Mesendoderm (in vitro differentiated cells): ENCODE measurements around the gene PAX5.

Experiments
- DNase-seq: peaks from one replicate; pipeline ENCODE4 v3.0.0; 2013
- H2AK5ac ChIP-seq: 2 replicates; pipeline ENCODE4 v1.6.1; 2013; ENCODE audit warnings: low read length, inconsistent platforms
- H2BK120ac ChIP-seq: 2 replicates; pipeline ENCODE4 v1.6.1; 2013; ENCODE audit warnings: low read depth, mild to moderate bottlenecking, low read length, moderate library complexity, mixed read lengths
- H2BK15ac ChIP-seq: replicated peaks from 2 replicates; pipeline ENCODE4 v1.6.1; 2013; ENCODE audit warnings: low read depth, mild to moderate bottlenecking, moderate library complexity
- H2BK5ac ChIP-seq: 2 replicates; pipeline ENCODE4 v1.6.1; 2013; ENCODE audit warnings: low read length, inconsistent platforms
- H3K18ac ChIP-seq: 2 replicates; pipeline ENCODE4 v1.6.1; 2013; ENCODE audit warnings: mild to moderate bottlenecking, low read length, mixed read lengths
- H3K23ac ChIP-seq: one replicate; pipeline ENCODE4 v1.6.1; 2013; ENCODE audit warnings: low read length
- H3K27ac ChIP-seq: 2 replicates; pipeline ENCODE4 v1.5.1; 2013; ENCODE audit warnings: low read depth, mild to moderate bottlenecking, inconsistent platforms, low read length, moderate library complexity
- H3K27me3 ChIP-seq: 2 replicates; pipeline ENCODE4 v1.6.1; 2013; ENCODE audit warnings: low read length, control low read depth, mild to moderate bottlenecking, inconsistent platforms; ENCODE audit not compliant: insufficient read depth, poor library complexity
- H3K36me3 ChIP-seq: 2 replicates; pipeline ENCODE4 v1.6.1; 2013; ENCODE audit warnings: low read length, inconsistent platforms; ENCODE audit not compliant: control insufficient read depth, insufficient read depth
- H3K4ac ChIP-seq: one replicate; pipeline ENCODE4 v1.6.1; 2013; ENCODE audit warnings: low read depth, mild to moderate bottlenecking, low read length, moderate library complexity
- H3K4me1 ChIP-seq: 2 replicates; pipeline ENCODE4 v1.6.1; 2013; ENCODE audit warnings: low read depth, low read length, inconsistent platforms; ENCODE audit not compliant: control insufficient read depth
- H3K4me2 ChIP-seq: 2 replicates; pipeline ENCODE4 v1.6.1; 2013; ENCODE audit warnings: low read length
- H3K4me3 ChIP-seq: 2 replicates; pipeline ENCODE4 v1.5.1; 2013; ENCODE audit warnings: mild to moderate bottlenecking, low read length
- H3K56ac ChIP-seq: one replicate; pipeline ENCODE4 v1.6.1; 2013; ENCODE audit warnings: low read length
- H3K79me1 ChIP-seq: 2 replicates; pipeline ENCODE4 v1.6.1; 2013; ENCODE audit warnings: low read length, inconsistent platforms
- H3K79me2 ChIP-seq: 2 replicates; pipeline ENCODE4 v1.6.1; 2013; ENCODE audit warnings: mild to moderate bottlenecking, low read length; ENCODE audit not compliant: control insufficient read depth, insufficient read depth
- H3K9ac ChIP-seq: 2 replicates; pipeline ENCODE4 v1.6.1; 2013; ENCODE audit warnings: low read length, inconsistent platforms
- H4K5ac ChIP-seq: one replicate; pipeline ENCODE4 v1.6.1; 2013; ENCODE audit warnings: low read length
- H4K8ac ChIP-seq: one replicate; pipeline ENCODE4 v1.6.1; 2013; ENCODE audit warnings: low read depth, mild to moderate bottlenecking, control low read depth, low read length, moderate library complexity
- WGBS: extraction: QIAGEN DNeasy Blood & Tissue Kit; methylation state at CpG from one replicate; pipeline ENCODE4 v1.1.7; 2013; ENCODE audit warnings: low lambda C conversion rate, missing lambda C conversion rate; ENCODE audit not compliant: insufficient coverage; ENCODE audit errors: extremely low coverage; 5-methylcytosine and 5-hydroxymethylcytosine counted together

The PAX5 gene

DNA sequence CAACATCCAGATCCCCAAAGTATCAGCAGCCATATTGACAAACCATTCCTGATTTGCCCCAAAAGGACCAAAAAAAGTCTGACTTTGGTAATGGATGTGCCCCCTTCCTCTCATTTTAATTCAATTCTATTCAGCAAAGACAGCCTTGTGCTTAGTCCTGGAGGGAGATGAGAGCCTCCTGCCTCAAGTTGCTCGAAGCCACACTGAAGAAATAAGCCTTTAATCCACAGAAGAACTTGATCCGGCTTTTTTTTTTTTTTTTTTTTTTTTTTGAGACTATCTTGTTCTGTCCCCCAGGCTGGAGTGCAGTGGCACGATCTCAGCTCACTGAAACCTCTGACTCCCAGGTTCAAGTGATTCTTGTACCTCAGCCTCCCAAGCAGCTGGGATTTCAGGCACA is 8.4 kb upstream of the PAX5 start:
- Histone ChIP-seq H2AK5ac (no peak overlapping the region), H3K4me1 (no peaks in the 10 kb centered on the region), H3K4ac (no peak overlapping the region), H2BK5ac (no peak overlapping the region), H3K27ac (no peak overlapping the region), H3K18ac (no peak overlapping the region), H3K27me3 (peaks cover 15% of the 10 kb centered on the region), H3K79me1 (no peaks in the 10 kb centered on the region), H3K56ac (no peak overlapping the region), H3K79me2 (no peaks in the 10 kb centered on the region), H4K5ac (no peak overlapping the region), H2BK15ac (no peak overlapping the region), H2BK120ac (no peak overlapping the region), H3K4me3 (no peak overlapping the region), H3K9ac (no peak overlapping the region), H3K23ac (no peak overlapping the region), H3K4me2 (no peak overlapping the region), H4K8ac (no peak overlapping the region), H3K36me3 (no peaks in the 10 kb centered on the region)
- no peak for DNase-seq
- no CpG with 5 or more reads among the region's 3 CpGs for WGBS

DNA sequence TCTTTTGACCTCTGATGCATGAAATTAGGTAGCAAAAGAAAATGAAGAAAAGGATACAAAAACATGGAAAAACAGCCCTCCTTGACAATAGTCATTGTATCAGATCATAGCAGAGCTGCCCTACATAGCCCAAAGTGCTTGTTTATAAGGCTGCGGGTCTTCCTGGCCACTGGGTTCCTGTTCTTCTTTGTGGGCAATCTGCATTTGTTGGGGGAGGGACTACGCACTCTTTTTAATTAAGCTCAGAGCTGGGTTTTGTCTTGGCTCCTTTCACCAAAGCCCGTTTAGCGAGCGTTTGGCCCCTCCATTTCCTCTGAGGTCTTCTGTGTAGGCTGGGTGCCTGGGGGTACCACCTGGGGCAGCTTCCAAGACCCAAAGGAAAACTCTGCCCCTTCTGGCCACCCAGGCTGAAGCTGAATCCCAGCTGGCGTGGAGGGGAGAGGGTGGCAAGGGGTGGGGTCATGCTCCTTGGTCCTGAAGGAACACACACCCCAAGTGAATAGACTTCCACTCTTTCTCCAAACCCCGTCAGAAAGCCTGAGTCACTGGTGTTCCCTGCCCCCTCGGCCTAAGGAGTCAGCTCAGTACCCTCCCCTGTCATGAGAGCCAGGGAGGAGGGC is 6.5 kb upstream of the PAX5 start:
- no peak for DNase-seq
- Histone ChIP-seq H3K23ac (no peak overlapping the region), H2BK15ac (no peak overlapping the region), H3K36me3 (no peaks in the 10 kb centered on the region), H3K4ac (no peak overlapping the region), H3K27ac (no peak overlapping the region), H2BK5ac (no peak overlapping the region), H3K4me3 (no peak overlapping the region), H2AK5ac (no peak overlapping the region), H3K27me3 (peaks cover 20% of the 10 kb centered on the region), H3K4me1 (peaks cover 2% of the 10 kb centered on the region), H3K56ac (no peak overlapping the region), H3K18ac (no peak overlapping the region), H3K79me2 (no peaks in the 10 kb centered on the region), H2BK120ac (no peak overlapping the region), H4K5ac (no peak overlapping the region), H3K79me1 (no peaks in the 10 kb centered on the region), H3K4me2 (no peak overlapping the region), H4K8ac (no peak overlapping the region), H3K9ac (no peak overlapping the region)
- WGBS, result no CpG with 5 or more reads among the region's 8 CpGs

DNA sequence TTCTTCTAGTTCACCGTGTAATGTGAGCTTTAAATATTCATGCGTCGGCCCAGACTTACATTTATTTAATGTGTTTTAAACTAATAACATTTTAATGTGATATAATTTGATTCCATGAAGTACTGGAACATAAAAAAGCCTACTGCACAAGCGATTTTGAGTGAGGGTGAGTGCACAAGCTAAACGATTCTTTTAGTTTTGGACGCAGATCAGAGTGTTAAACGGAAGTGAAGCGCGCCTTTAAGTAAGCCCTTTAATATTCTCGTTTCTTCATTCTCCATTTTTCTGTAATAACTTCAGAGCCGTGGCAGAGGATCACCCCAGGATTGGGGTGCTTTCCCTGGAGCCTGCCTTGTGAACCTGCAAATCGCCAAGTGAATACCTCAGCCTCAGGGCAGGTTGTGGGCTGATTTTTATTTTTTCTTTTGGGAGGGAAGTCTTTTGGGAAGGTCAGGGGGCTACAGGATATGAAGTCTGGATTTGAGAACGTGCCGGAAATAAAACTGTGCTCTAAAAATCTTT is 4.9 kb upstream of the PAX5 start:
- no peaks in the 10 kb centered on the region for H3K36me3 ChIP-seq

DNA sequence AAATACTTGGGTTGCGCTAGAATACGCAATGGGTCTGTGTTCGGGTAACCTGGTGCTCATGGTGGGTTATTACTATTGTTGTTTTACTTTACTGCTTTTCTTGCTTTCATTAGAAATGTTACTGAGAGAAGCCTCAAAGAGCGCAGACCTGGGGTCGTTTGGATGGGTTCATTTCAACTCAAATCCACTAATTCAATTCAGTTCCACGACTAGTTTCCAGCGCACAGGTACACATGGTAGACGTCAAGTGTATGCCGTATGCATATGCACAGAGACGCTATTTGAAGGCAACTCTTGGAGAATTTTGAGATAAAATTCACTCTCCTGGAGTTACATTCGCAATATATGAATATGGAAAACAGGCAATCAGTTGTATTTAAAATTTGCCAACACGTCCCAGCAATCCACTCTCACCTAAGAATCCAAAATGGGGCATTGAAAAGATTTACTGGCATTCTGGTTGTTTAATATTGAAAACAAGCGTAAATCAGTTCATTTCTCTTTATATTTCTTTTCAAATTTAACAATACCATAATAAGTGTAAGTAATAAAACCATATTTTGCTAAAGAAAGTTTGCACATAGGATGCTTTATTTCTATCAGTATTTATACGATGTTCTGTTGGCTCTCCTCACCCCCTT is 4.4 kb upstream of the PAX5 start:
- Histone ChIP-seq H3K79me1 (no peaks in the 10 kb centered on the region), H3K27me3 (peaks cover 26% of the 10 kb centered on the region), H3K18ac (no peak overlapping the region), H3K4me3 (no peak overlapping the region), H2BK120ac (no peak overlapping the region), H4K8ac (no peak overlapping the region), H3K4ac (no peak overlapping the region), H3K4me1 (peaks cover 2% of the 10 kb centered on the region), H3K4me2 (peak overlapping the region; percentile 83), H3K27ac (no peak overlapping the region), H3K9ac (no peak overlapping the region), H2AK5ac (no peak overlapping the region), H4K5ac (no peak overlapping the region), H3K56ac (no peak overlapping the region), H3K36me3 (no peaks in the 10 kb centered on the region), H3K79me2 (no peaks in the 10 kb centered on the region), H3K23ac (no peak overlapping the region), H2BK5ac (no peak overlapping the region), H2BK15ac (no peak overlapping the region)
- no CpG with 5 or more reads among the region's 14 CpGs for WGBS
- DNase-seq, result no peak

More for the DNA sequence above, 4.9 kb upstream of the PAX5 start:
- H3K23ac ChIP-seq, result no peak overlapping the region
- H3K4ac ChIP-seq, result no peak overlapping the region
- WGBS, result no CpG with 5 or more reads among the region's 14 CpGs
- H3K9ac ChIP-seq, result no peak overlapping the region
- H3K4me1 ChIP-seq, result peaks cover 2% of the 10 kb centered on the region
- H3K27me3 ChIP-seq, result peaks cover 23% of the 10 kb centered on the region
- H3K4me3 ChIP-seq, result no peak overlapping the region
- no peak overlapping the region for H2BK5ac ChIP-seq
- no peak for DNase-seq
- H3K27ac ChIP-seq, result no peak overlapping the region
- no peak overlapping the region for H3K4me2 ChIP-seq
- no peak overlapping the region for H3K56ac ChIP-seq
- H3K18ac ChIP-seq, result no peak overlapping the region
- H2BK15ac ChIP-seq, result no peak overlapping the region
- no peak overlapping the region for H4K8ac ChIP-seq
- H4K5ac ChIP-seq, result no peak overlapping the region
- H3K79me1 ChIP-seq, result no peaks in the 10 kb centered on the region
- H2BK120ac ChIP-seq, result no peak overlapping the region
- H2AK5ac ChIP-seq, result no peak overlapping the region
- H3K79me2 ChIP-seq, result no peaks in the 10 kb centered on the region

DNA sequence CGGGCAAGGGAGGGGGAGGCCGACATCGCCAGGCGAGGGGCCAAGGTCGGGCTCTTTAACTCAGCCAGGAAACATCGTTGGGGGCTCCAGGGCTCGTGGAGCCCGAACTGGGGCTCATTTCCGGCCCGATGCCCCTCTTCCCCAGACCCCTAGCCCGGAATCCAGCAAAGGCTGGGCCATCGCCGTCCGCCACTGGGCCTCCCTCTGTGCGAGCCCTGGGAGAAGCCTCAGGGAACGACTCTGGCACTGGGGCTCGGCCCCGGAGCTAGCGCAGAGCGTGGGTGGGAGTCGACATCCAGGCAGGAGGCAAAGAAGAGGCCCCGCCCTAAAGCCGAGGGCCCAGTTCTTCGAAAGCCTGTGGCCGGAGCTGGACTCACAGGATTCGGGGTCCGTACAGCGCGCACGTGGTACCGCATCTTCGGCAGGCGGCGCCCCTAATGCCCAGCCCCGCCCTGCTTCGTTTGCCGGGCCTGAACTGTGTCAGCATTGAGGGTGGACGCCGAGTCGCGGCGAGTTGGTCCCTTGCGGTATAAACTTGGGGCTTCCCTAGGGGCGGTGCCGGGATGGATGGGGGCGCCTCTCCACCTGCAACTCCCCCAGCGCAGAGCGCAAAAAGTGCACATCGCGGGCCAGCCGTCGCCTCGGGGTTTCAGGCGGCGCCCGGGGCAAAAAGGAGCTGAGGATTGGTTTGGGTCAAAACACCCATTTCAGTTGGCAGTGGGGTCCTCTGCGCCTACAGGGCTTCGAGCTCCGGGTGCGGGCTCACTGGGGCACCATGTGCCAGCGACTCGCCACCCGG is 3.6 kb upstream of the PAX5 start:
- peak; percentile 55 for DNase-seq
- Histone ChIP-seq H3K4ac (no peak overlapping the region), H3K18ac (no peak overlapping the region), H2BK5ac (no peak overlapping the region), H3K27me3 (peaks cover 31% of the 10 kb centered on the region), H4K5ac (no peak overlapping the region), H4K8ac (no peak overlapping the region), H3K79me2 (no peaks in the 10 kb centered on the region), H3K36me3 (no peaks in the 10 kb centered on the region), H3K23ac (no peak overlapping the region), H3K27ac (no peak overlapping the region), H2AK5ac (no peak overlapping the region), H3K4me1 (peaks cover 2% of the 10 kb centered on the region), H2BK15ac (no peak overlapping the region), H3K9ac (peak overlapping the region; percentile 43), H2BK120ac (no peak overlapping the region), H3K79me1 (no peaks in the 10 kb centered on the region), H3K4me2 (peak overlapping the region; percentile 83), H3K56ac (peak overlapping the region; percentile 49), H3K4me3 (no peak overlapping the region)
- no CpG with 5 or more reads among the region's 63 CpGs for WGBS
